Measurements from ENCODE around the gene ZNF532. TPM values are rescaled to one million over a fixed set of nuclear protein-coding genes. Genes with fewer than 3 reads are reported as not detected.

ZNF532 gene
- total RNA-seq, 1 donor from 2014 or later: 0.79 TPM

DNA sequence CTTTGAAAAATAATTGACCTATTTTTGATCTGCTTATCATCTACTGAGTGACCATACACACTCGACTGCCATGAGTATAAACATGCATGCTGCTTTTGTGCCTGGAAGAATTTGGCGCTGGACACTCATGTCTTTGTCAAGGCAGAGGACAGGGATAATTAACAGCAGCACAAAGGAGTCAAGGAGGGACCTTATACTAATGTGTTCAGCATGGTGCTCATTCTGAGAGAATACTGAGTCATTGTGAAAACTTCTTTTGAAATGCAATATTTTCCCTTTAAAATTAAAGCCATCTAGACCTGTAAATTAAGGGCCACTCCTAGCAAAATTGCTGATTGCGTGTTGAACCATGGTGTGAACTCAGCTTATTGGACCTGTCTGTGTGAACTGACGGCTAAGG is 116.3 kb downstream of the ZNF532 start:
- H3K27ac Mint-ChIP-seq: no peak overlapping the region
- H3K4me3 Mint-ChIP-seq: no peak overlapping the region
- intact Hi-C loops (cut with micrococcal nuclease): no loop called here
- H3K4me1 Mint-ChIP-seq: no peaks in the 10 kb centered on the region
- peaks cover 3% of the 10 kb centered on the region for H3K27me3 Mint-ChIP-seq
- H3K36me3 Mint-ChIP-seq (ENCODE audit: low read depth): no peaks in the 10 kb centered on the region
- H3K9me3 Mint-ChIP-seq: no peaks in the 10 kb centered on the region
- DNase-seq: no peak

DNA sequence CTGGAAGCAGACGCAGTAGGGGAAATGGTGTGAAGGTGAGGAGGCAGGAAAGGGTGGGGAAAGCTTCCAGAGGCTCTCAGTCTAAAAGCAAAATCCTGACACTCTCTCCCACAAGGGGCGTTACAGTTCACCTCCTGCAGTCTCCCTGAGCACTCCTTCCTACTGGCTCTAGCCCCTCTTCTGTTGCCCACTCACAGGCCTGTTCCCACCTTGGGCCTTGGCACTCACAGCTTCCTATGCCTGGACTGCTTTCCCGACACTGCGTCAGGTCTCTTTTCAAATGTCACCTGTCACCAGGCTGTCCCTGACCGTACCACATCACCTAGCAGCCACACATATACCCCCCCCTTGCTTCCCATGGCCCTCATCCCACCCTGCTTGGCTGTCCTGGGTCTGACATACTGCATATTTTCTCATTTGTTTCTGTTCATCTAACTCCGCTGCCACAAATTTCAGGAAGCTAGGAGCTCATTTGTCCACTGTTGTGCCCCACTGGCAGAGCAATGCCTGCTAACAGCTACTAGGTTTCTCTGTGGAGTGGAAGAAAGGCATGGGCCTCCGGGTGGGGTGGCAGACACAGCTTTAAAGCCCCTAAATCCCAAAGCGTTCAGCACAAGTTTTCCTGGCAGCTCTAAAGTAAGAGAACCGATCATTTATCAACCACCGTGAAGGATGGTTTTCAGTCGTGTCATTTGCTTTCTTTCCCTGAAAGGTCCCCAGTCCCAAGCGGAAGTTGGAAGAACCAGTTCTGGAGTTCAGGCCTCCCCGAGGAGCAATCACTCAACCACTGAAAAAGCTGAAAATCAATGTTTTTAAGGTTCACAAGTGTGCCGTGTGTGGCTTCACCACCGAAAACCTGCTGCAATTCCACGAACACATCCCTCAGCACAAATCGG is 118.8 kb downstream of the ZNF532 start:
- no peak for DNase-seq
- no peaks in the 10 kb centered on the region for H3K4me1 Mint-ChIP-seq
- intact Hi-C loops (cut with micrococcal nuclease): no loop called here
- H3K36me3 Mint-ChIP-seq (ENCODE audit: low read depth): no peaks in the 10 kb centered on the region
- H3K4me3 Mint-ChIP-seq: no peak overlapping the region
- H3K9me3 Mint-ChIP-seq: no peaks in the 10 kb centered on the region
- no peak overlapping the region for H3K27ac Mint-ChIP-seq
- no peaks in the 10 kb centered on the region for H3K27me3 Mint-ChIP-seq

DNA sequence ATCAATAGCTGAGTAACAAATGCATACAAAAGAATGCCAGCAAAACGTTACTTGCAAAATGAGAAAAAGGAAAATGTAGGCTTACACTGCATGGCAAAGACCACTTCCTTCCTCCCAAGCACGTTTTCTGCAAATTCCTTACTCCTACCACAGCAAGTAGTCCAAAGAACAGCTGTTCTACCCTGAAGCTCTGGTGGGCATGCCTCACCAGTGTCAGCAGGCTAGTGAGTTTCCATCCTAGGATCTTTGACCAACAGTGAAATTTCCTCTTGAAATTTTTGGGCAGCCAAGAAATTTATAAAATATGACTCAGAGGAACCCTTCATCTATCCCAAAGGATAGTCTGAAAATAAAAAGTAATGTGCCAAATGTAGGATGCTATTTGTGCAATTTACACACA is 123.9 kb downstream of the ZNF532 start:
- Mint-ChIP-seq H3K4me3 (no peak overlapping the region), H3K4me1 (no peaks in the 10 kb centered on the region), H3K36me3 (ENCODE audit: low read depth) (no peaks in the 10 kb centered on the region), H3K27me3 (peaks cover 1% of the 10 kb centered on the region), H3K9me3 (peaks cover 6% of the 10 kb centered on the region), H3K27ac (no peak overlapping the region)
- no peak for DNase-seq
- intact Hi-C loops (cut with micrococcal nuclease): no loop called here

GRCh38 chr18:58989184-58989759 is 124.6 kb downstream of the ZNF532 start:
- Mint-ChIP-seq H3K4me1 (no peaks in the 10 kb centered on the region), H3K4me3 (no peak overlapping the region), H3K27me3 (peaks cover 1% of the 10 kb centered on the region), H3K36me3 (ENCODE audit: low read depth) (no peaks in the 10 kb centered on the region), H3K9me3 (peaks cover 6% of the 10 kb centered on the region), H3K27ac (no peak overlapping the region)
- intact Hi-C loops (cut with micrococcal nuclease): no loop called here
- DNase-seq: no peak

GRCh38 chr18:58990720-58991119 is 126.0 kb downstream of the ZNF532 start:
- Mint-ChIP-seq H3K36me3 (ENCODE audit: low read depth) (no peaks in the 10 kb centered on the region), H3K9me3 (peaks cover 6% of the 10 kb centered on the region), H3K4me1 (no peaks in the 10 kb centered on the region), H3K27me3 (peaks cover 1% of the 10 kb centered on the region), H3K27ac (no peak overlapping the region), H3K4me3 (no peak overlapping the region)
- intact Hi-C loops (cut with micrococcal nuclease): no loop called here
- DNase-seq: no peak

- intact Hi-C loops (cut with micrococcal nuclease): no loop called here
- Mint-ChIP-seq H3K27me3 (peaks cover 1% of the 10 kb centered on the region), H3K4me3 (no peak overlapping the region), H3K27ac (no peak overlapping the region), H3K36me3 (ENCODE audit: low read depth) (no peaks in the 10 kb centered on the region), H3K4me1 (no peaks in the 10 kb centered on the region), H3K9me3 (peaks cover 6% of the 10 kb centered on the region)
- no peak for DNase-seq
These were observed 126.6 kb downstream of the ZNF532 start for GRCh38 chr18:58991167-58991798.

DNA sequence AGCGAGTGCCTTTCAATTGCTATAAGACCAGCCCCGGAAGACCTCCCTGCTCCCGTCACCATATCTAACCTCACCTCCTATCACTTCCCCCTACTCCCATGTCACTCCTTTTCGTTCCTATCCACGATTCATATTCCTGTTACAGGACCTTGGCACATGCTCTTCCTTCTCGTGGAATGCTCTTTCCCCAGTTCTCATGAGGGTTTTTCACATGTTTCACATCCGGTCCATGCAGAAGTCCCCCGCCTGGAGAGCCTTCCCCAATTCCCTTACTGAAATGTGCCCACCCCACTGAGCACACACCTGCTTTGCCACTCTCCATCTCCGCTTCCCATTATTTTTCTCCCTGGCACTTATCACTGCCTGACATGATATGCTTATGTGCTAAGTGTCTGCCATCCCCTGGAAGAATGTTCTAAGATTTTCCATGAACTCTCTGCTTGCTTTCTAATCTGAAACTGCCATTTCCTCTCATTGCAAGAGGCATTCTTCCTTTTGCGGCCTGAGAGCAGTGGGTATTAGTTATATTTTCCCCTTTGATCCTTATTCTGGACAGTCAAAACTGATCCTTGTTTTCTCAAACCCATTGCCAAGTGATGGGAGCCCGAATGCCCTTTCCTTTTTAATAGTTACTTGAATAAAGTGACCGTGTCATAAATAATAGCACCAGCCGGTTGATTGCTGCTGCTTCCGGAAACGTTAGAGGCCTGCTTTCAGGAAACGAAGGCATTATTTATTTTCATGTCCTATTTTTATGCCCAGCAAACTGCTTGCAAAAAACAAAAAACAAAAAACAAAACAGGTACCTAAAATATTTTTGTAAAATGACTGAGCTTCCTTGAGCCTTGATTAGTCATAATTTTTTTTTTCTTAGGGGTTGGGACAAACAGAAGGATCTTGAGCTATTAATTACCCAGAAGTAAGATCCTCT is 127.9 kb downstream of the ZNF532 start:
- H3K27me3 Mint-ChIP-seq: peaks cover 1% of the 10 kb centered on the region
- H3K4me3 Mint-ChIP-seq: no peak overlapping the region
- intact Hi-C loops (cut with micrococcal nuclease): no loop called here
- no peak for DNase-seq
- peak overlapping the region; percentile 6 for H3K27ac Mint-ChIP-seq
- no peaks in the 10 kb centered on the region for H3K4me1 Mint-ChIP-seq
- H3K36me3 Mint-ChIP-seq (ENCODE audit: low read depth): no peaks in the 10 kb centered on the region
- H3K9me3 Mint-ChIP-seq: peaks cover 6% of the 10 kb centered on the region

GRCh38 chr18:58993260-58993659 is 128.6 kb downstream of the ZNF532 start:
- H3K27me3 Mint-ChIP-seq: peaks cover 1% of the 10 kb centered on the region
- H3K4me3 Mint-ChIP-seq: no peak overlapping the region
- H3K36me3 Mint-ChIP-seq (ENCODE audit: low read depth): no peaks in the 10 kb centered on the region
- no peak for DNase-seq
- intact Hi-C loops (cut with micrococcal nuclease): no loop called here
- no peaks in the 10 kb centered on the region for H3K4me1 Mint-ChIP-seq
- H3K9me3 Mint-ChIP-seq: peaks cover 6% of the 10 kb centered on the region
- no peak overlapping the region for H3K27ac Mint-ChIP-seq

- DNase-seq: no peak
- no peaks in the 10 kb centered on the region for H3K36me3 Mint-ChIP-seq (ENCODE audit: low read depth)
- H3K27ac Mint-ChIP-seq: no peak overlapping the region
- no peaks in the 10 kb centered on the region for H3K4me1 Mint-ChIP-seq
- intact Hi-C loops (cut with micrococcal nuclease): no loop called here
- no peaks in the 10 kb centered on the region for H3K27me3 Mint-ChIP-seq
- no peaks in the 10 kb centered on the region for H3K9me3 Mint-ChIP-seq
- no peak overlapping the region for H3K4me3 Mint-ChIP-seq
These were observed 131.0 kb downstream of the ZNF532 start for GRCh38 chr18:58995663-58996062.

GRCh38 chr18:58996131-58996641 is 131.5 kb downstream of the ZNF532 start:
- H3K4me1 Mint-ChIP-seq: no peaks in the 10 kb centered on the region
- no peaks in the 10 kb centered on the region for H3K36me3 Mint-ChIP-seq (ENCODE audit: low read depth)
- H3K27me3 Mint-ChIP-seq: no peaks in the 10 kb centered on the region
- H3K4me3 Mint-ChIP-seq: no peak overlapping the region
- no peak overlapping the region for H3K27ac Mint-ChIP-seq
- no peak for DNase-seq
- intact Hi-C loops (cut with micrococcal nuclease): no loop called here
- no peaks in the 10 kb centered on the region for H3K9me3 Mint-ChIP-seq

- no peaks in the 10 kb centered on the region for H3K36me3 Mint-ChIP-seq (ENCODE audit: low read depth)
- no peaks in the 10 kb centered on the region for H3K27me3 Mint-ChIP-seq
- no peak for DNase-seq
- no peaks in the 10 kb centered on the region for H3K4me1 Mint-ChIP-seq
- intact Hi-C loops (cut with micrococcal nuclease): no loop called here
- no peaks in the 10 kb centered on the region for H3K9me3 Mint-ChIP-seq
- no peak overlapping the region for H3K4me3 Mint-ChIP-seq
- H3K27ac Mint-ChIP-seq: no peak overlapping the region
These were observed 132.0 kb downstream of the ZNF532 start for GRCh38 chr18:58996696-58997095.

- intact Hi-C loops (cut with micrococcal nuclease): no loop called here
- H3K9me3 Mint-ChIP-seq: no peaks in the 10 kb centered on the region
- DNase-seq: no peak
- H3K36me3 Mint-ChIP-seq (ENCODE audit: low read depth): no peaks in the 10 kb centered on the region
- no peaks in the 10 kb centered on the region for H3K27me3 Mint-ChIP-seq
- no peak overlapping the region for H3K27ac Mint-ChIP-seq
- no peaks in the 10 kb centered on the region for H3K4me1 Mint-ChIP-seq
- H3K4me3 Mint-ChIP-seq: no peak overlapping the region
These were observed 133.2 kb downstream of the ZNF532 start for GRCh38 chr18:58997811-58998337.

All from activated CD4-positive, alpha-beta T cell treated with anti-CD3 and anti-CD28 coated beads, Interleukin-2, amount 10 ng/mL, durations not matched to agents 24 days and 14 days (primary cell).